ENCODE data around the gene PLXDC2.
"Not testable (repeated sequence)": the region's sequence is repeated elsewhere in the genome, so short reads cannot be mapped to it uniquely, and the experiment has no call there.

PLXDC2 gene

DNA sequence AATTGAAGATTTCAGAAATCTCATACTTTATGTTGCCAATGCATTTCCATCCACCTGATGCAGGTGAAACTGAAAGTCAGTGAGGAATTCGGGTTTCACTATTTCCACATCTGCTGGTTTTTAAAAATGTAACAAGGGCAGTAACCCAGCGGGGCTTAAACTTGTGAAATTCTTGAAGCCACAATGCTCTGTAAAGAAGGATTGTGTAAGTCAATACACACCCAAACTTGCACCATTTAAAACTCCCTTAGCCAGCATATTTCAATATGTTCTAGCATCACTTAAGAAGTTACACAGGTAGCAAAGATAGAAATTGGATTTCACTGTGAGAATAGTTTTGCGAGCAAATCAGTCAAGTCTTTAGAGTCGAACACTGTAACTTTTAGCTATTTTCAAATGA lies 386.1 kb downstream of the PLXDC2 start:
- no peak for DNase-seq (ENCODE audit: low spot score)

- no peak for DNase-seq (ENCODE audit: low spot score)
Measured at GRCh38 chr10:20207653-20208052, 391.4 kb downstream of the PLXDC2 start.

DNA sequence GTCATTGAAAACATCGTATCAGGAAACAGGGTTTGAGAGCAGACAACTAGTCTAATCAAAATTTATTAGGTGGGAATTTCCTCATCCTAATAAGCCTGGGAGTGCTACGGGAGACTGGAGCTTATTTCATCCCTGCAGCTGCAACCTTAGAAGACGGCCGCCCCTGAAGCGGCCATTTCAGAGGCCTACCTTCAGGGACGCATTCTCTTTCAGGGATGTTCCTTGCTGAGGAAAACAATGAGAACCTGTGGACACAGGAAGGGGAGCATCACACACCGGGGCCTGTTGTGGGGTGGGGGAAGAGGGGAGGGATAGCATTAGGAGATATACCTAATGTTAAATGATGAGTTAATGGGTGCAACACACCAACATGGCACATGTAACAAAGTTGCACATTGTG lies 392.9 kb downstream of the PLXDC2 start:
- not testable (repeated sequence) for DNase-seq (ENCODE audit: low spot score)

- DNase-seq (ENCODE audit: low spot score), result no peak
Measured at GRCh38 chr10:20215547-20216152, 399.4 kb downstream of the PLXDC2 start.

GRCh38 chr10:20221356-20221755 lies 405.1 kb downstream of the PLXDC2 start:
- DNase-seq (ENCODE audit: low spot score), result no peak

DNA sequence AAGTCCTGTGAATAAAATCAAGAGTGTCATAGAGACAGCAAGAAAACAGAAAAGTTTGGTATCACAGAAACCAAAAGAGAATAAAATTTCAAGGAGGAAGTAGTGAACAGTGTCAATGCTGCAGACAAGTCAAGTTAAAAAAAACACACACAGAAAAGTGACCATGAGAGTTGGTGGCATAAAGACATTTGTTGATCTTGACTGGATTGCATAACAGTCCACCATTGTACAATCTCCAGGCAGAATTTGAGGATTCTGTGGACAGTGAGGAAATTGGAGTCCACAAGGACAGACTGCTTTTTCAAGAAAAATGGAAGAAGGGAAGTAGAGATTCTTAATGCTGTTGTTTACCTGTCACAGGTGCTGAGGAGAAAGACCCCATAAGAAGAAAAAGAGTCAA lies 412.5 kb downstream of the PLXDC2 start:
- no peak for DNase-seq (ENCODE audit: low spot score)

DNA sequence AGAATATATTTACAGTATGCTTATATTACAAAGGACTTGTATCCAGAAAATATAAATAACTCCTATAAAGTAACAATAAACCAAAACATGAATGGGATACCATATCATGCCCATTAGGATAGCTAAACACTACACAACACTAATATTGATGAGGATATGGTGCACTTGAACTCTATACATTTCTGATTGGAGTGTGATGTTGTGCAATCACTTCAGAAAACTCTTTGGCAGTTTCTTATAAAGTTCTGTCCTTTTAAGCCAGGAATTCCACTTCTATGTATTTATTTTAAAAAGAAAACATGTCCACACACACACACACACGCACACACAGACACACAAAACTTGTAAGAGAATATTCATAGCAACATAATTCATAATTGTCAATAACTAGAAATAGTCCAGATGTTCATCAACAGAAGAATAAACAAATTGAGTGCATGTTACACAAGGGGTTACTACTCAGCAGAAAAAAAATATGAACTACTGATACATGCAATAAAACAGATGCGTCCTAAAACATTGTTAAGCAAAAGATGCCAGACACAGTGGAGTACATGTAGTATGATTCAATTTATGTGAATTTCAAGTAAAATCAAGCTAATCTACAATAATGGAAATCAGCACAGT lies 416.0 kb downstream of the PLXDC2 start:
- no peak for DNase-seq (ENCODE audit: low spot score)

- no peak for DNase-seq (ENCODE audit: low spot score)
Measured at GRCh38 chr10:20233423-20233822, 417.2 kb downstream of the PLXDC2 start.

DNA sequence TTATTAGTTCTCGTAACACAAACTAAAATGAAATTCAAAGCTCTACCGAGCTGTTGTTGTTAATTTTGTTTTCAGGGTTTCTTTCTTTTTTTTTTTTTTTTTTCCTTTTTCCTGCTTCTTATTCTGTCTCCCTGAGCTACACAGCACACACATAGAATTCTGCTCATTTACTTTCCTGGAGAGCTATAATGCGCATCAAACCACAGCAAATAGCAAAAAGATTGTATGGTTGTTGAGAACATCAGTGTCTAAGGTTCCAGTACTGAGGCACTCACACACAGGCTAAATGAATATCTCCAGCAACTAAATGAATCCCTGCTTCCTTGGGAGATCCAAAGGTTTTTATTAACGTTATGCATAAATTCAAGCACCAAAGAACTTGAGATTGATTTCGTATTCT lies 418.3 kb downstream of the PLXDC2 start:
- DNase-seq (ENCODE audit: low spot score), result no peak

- DNase-seq (ENCODE audit: low spot score), result no peak
Measured at GRCh38 chr10:20237091-20237570, 420.9 kb downstream of the PLXDC2 start.

DNA sequence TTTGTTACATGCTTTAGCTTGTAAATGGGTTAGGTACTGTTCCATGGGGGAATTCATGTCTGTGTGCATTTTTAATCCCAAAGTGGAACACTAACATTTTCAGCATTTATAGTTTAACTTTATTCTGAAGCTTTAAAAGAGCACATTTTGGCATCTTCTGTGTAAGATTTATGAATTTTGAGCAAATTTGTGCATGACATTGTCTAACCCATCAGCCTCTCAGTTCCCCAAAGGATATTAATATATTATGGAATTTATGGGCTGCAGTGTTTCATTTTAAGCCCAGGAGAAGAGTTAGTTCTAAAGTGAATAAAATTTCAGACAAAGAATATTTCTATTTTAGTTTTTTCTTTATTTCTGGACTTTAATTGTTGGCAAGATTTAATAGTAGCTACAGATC lies 421.4 kb downstream of the PLXDC2 start:
- no peak for DNase-seq (ENCODE audit: low spot score)

DNA sequence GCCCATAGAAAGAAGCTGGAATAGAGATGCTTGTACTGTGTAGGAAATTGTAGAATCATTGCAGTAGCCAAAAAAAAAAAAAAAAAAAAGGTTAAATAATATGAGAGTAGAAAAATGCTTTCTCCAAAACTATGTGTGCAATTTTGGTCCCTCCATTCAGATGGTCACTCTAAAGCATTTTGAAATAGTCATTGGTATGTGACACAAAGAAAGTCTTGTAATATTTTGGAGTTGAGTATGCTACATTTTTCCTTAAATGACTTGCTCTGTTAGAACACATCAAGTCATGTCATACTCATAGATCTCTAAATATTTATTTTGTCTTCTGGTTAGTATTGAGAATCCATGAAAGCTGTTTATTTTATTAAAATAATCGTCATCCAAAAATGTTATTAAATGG lies 424.4 kb downstream of the PLXDC2 start:
- no peak for DNase-seq (ENCODE audit: low spot score)

DNA sequence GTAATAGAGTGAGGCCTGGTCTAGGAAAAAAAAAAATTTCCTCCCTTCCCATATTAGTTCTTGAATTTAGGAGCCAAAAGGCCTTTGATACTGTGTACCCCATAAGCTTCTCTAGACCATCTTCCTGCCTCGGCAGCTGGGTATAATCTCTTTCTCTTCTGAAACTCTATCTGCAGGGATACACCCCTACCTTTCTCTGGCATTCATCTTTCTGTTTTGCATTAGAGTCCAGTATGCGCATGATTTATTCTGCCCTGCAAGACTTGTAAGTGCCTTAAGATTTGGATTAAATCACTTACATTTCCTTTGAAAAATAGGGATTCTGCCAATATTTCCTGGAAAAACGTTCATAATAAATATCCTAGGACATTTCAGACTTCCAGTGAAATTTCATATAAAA lies 431.2 kb downstream of the PLXDC2 start:
- no peak for DNase-seq (ENCODE audit: low spot score)

GRCh38 chr10:20247891-20248708 lies 431.9 kb downstream of the PLXDC2 start:
- DNase-seq (ENCODE audit: low spot score), result no peak

- peak; percentile 28 for DNase-seq (ENCODE audit: low spot score)
Measured at GRCh38 chr10:20254078-20254477, 437.8 kb downstream of the PLXDC2 start.

- no peak for DNase-seq (ENCODE audit: low spot score)
Measured at GRCh38 chr10:20254497-20254896, 438.3 kb downstream of the PLXDC2 start.

DNA sequence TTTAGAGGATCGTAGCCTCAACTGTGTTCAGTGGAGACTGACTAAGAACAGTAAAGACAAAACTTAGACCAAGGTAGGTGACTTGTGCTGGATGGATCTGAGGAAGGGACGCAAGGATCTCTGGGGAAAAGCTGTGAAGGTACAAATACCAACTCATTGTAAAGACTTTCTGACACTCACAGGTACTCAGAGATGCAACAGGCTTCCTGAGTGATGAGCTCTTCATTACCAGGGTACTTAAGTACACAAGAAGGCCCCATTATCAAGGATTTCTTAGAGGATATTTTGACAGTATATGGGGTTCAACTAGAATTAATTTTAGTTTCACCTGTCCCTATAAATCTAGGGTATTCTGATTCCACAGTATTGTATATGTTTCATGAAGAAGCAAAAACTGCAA lies 440.7 kb downstream of the PLXDC2 start:
- DNase-seq (ENCODE audit: low spot score), result no peak

- DNase-seq (ENCODE audit: low spot score), result no peak
Measured at GRCh38 chr10:20257422-20257821, 441.2 kb downstream of the PLXDC2 start.

DNA sequence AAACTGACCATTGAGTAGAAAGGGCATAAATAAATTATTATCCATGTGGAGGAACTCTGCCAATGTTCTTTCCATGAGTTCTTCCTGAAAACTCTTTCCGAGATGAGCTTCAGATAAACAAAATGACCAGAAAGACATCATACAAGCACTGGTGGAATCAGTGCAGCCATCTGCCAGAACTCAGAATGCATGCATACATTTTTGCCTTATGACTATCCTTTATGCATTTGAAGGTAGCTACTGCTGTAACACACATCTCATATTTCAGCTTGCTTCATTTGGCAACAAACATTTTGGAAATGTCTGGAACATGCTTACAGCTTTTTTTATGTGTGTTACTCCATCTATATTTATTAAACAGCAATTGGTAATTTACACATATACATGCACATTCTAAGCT lies 448.9 kb downstream of the PLXDC2 start:
- DNase-seq (ENCODE audit: low spot score), result no peak

DNA sequence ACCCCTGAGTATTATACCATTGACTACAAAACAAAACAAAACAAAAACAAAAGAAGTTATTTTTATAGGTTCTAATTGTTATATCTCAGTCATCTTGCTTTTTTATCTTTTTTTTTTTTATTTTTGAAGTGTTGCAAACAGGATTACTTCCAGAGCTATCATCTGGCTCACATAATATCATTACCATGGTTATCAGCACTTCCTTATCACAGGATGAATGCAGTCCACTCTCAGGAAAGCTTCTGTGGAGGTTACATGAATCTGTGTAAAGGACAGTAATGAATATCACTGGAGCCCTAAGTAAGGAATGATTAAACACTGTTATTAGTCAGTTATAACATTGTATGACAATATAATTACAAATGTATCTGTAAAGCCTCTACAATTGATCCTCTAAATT lies 451.5 kb downstream of the PLXDC2 start:
- no peak for DNase-seq (ENCODE audit: low spot score)

GRCh38 chr10:20271490-20271889 lies 455.3 kb downstream of the PLXDC2 start:
- no peak for DNase-seq (ENCODE audit: low spot score)

DNA sequence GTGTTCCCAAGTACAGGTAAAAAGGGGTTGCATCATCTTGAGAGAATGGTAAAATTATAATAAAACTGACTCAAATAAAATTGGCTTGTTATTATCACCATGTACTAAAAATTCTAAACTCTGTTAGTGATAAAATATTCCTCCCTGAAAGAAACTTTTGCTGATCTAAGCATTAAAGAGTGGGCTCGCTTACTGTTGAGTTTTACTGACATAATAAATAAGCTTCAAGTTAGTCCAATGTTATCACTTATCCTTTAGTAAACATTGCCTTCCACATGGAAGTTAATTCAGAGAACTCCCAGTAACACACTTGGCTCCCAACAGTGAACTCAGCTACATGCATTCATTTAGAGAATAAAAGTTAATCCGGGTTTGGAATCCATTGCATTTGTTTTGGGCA lies 456.4 kb downstream of the PLXDC2 start:
- DNase-seq (ENCODE audit: low spot score), result no peak

DNA sequence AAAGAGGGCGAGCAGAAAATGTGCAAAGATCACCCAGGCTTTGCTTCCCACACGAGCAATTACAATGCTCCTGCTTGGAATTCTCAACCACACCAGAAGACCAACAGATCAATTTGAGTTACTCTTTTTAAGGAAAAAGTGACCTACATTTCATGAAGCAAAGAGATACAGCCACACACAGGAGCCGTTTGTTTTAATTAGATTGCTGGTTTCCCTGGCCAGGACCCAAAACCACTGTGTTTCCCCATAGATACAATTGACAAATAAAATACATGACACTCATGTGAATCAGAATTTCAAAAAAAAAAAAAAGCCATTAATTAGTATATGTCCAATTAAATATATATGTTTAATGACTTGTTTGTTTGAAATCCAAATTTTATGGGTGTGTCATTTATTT lies 458.3 kb downstream of the PLXDC2 start:
- no peak for DNase-seq (ENCODE audit: low spot score)

Measured in Ammon's horn (tissue), 1 donor.